Tibial nerve (tissue), 4 donors: Measurements from ENCODE around the gene TREML2.

Source experiments
- EP300 ChIP-seq, 2 donors: sonication (generic); formaldehyde crosslinking; IDR thresholded peaks; one replicate each; pipeline ENCODE4 v1.6.1; 2017; ENCODE audit warnings: antibody characterized with exemption in 2 of 2, mild to moderate bottlenecking in 1 of 2
- POLR2A ChIP-seq, 2 donors: fragments of 450-650 bp; IDR thresholded peaks; one replicate each; pipeline ENCODE4 v1.6.1; 2017; ENCODE audit warnings: antibody characterized with exemption in 2 of 2, mild to moderate bottlenecking in 2 of 2, moderate library complexity in 2 of 2
- TF ChIP-seq, protein P1 (sequence below), 5 experiments: fragments of 200-600 bp in 3 of 5; fragments of 450-650 bp in 2 of 5; sonication (generic) in 3 of 5; IDR thresholded peaks; one replicate each; pipeline ENCODE4 v1.5.1; 2016 to 2019; ENCODE audit warnings: antibody characterized with exemption in 5 of 5, mild to moderate bottlenecking in 3 of 5, moderate library complexity in 2 of 5

GRCh38 chr6:41214559-41215238 is 13.8 kb upstream of the TREML2 start:
- TF ChIP-seq POLR2A (IDR thresholded peaks at IDR 0.05) (no peak), EP300 (IDR thresholded peaks at IDR 0.05) (no peak)
- TF ChIP-seq, protein P1, sequence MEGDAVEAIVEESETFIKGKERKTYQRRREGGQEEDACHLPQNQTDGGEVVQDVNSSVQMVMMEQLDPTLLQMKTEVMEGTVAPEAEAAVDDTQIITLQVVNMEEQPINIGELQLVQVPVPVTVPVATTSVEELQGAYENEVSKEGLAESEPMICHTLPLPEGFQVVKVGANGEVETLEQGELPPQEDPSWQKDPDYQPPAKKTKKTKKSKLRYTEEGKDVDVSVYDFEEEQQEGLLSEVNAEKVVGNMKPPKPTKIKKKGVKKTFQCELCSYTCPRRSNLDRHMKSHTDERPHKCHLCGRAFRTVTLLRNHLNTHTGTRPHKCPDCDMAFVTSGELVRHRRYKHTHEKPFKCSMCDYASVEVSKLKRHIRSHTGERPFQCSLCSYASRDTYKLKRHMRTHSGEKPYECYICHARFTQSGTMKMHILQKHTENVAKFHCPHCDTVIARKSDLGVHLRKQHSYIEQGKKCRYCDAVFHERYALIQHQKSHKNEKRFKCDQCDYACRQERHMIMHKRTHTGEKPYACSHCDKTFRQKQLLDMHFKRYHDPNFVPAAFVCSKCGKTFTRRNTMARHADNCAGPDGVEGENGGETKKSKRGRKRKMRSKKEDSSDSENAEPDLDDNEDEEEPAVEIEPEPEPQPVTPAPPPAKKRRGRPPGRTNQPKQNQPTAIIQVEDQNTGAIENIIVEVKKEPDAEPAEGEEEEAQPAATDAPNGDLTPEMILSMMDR (IDR thresholded peaks at IDR 0.05) = no peak
